B cell (primary cell): ENCODE measurements around the gene COL2A1.

Source experiments
- EZH2 ChIP-seq: IDR thresholded peaks from 2 replicates; pipeline ENCODE4 v1.6.1; 2012; ENCODE audit warnings: borderline replicate concordance, low read depth, mild to moderate bottlenecking, moderate library complexity, low read length; ENCODE audit not compliant: insufficient read depth, poor library complexity, severe bottlenecking
- TF ChIP-seq, protein P1 (sequence below): fragments of 200-600 bp; IDR thresholded peaks from one replicate; pipeline ENCODE4 v1.8.0; 2022; ENCODE audit warnings: antibody characterized with exemption, mild to moderate bottlenecking

GRCh38 chr12:47983541-47984115 lies 20.6 kb downstream of the COL2A1 start:
- no peak for TF ChIP-seq EZH2
- TF ChIP-seq, protein P1, sequence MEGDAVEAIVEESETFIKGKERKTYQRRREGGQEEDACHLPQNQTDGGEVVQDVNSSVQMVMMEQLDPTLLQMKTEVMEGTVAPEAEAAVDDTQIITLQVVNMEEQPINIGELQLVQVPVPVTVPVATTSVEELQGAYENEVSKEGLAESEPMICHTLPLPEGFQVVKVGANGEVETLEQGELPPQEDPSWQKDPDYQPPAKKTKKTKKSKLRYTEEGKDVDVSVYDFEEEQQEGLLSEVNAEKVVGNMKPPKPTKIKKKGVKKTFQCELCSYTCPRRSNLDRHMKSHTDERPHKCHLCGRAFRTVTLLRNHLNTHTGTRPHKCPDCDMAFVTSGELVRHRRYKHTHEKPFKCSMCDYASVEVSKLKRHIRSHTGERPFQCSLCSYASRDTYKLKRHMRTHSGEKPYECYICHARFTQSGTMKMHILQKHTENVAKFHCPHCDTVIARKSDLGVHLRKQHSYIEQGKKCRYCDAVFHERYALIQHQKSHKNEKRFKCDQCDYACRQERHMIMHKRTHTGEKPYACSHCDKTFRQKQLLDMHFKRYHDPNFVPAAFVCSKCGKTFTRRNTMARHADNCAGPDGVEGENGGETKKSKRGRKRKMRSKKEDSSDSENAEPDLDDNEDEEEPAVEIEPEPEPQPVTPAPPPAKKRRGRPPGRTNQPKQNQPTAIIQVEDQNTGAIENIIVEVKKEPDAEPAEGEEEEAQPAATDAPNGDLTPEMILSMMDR, result no peak
